Colonic mucosa (tissue), 4 donors: ENCODE results near the gene GPR26. TPM values are rescaled to one million over a fixed set of nuclear protein-coding genes. Genes with fewer than 3 reads are reported as not detected.

Experiments
- DNase-seq: peaks from one replicate; pipeline ENCODE4 v3.0.0-alpha.2; 2020
- H3K27ac ChIP-seq: fragments of 200-600 bp; one replicate; pipeline ENCODE4 v1.8.0; 2021
- H3K27me3 ChIP-seq: fragments of 200-600 bp; one replicate; pipeline ENCODE4 v1.8.0; 2021
- H3K36me3 ChIP-seq: fragments of 200-600 bp; one replicate; pipeline ENCODE4 v1.8.0; 2021
- H3K4me1 ChIP-seq: fragments of 200-600 bp; one replicate; pipeline ENCODE4 v1.8.0; 2021; ENCODE audit warnings: mild to moderate bottlenecking
- H3K4me3 ChIP-seq: fragments of 200-600 bp; one replicate; pipeline ENCODE4 v1.8.0; 2021
- H3K9ac ChIP-seq, 2 donors: one replicate each; pipeline ENCODE4 v1.7.0; 2013; ENCODE audit warnings: control low read depth in 2 of 2, low read depth in 2 of 2, low read length in 2 of 2
- H3K9me3 ChIP-seq: fragments of 200-600 bp; one replicate; pipeline ENCODE4 v1.8.0; 2021
- CTCF ChIP-seq: fragments of 200-600 bp; IDR thresholded peaks from one replicate; pipeline ENCODE4 v1.8.0; 2022; ENCODE audit warnings: antibody characterized with exemption, mild to moderate bottlenecking
- intact Hi-C: fragments of 100-400 bp; cut with DNase I; formaldehyde crosslinking; loops from one replicate; pipeline ENCODE4 v1.14.1; 2022
- total RNA-seq, 2 donors: library from RNA; stranded (reverse); fragmentation: NEBNext Ultra II Directional in 1 of 2; extraction: Animal tissue kit (Norgen Biotek cat#: 25700) in 1 of 2; gene quantifications; one replicate each; pipeline ENCODE4 v1.2.1, GENCODE V29; 2021
- donor health status: healthy.
- donor health status: DM: no; HTN: no; CAD: no.
- donor health status: DM: no; HTN: no; CAD: no.

The GPR26 gene
- total RNA-seq, 2 donors from 2014 or later: not detected

DNA sequence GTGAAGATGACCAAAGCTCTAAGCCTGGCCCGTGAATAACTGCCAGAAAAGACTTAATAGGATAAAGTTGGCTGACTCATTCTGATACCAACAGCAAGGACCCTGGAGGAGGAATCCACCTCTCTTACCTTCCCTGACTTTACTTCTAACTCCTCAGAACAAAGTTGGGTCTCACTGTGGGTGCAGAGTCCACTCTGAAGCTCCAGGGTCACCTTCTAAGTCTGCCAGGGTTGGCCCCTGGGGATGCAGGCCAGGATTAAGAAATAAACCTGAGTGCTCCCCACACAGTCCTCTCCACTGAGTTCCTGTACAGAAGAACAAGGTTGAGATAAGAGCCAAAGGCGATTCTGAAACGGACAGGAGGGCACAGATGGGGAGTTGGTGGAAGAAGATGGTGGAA lies 54.4 kb downstream of the GPR26 start:
- no peak overlapping the region for H3K9ac ChIP-seq
- intact Hi-C loops: no loop called here
- no peaks in the 10 kb centered on the region for H3K4me1 ChIP-seq
- no peaks in the 10 kb centered on the region for H3K9me3 ChIP-seq
- H3K36me3 ChIP-seq: no peaks in the 10 kb centered on the region
- no peak for DNase-seq
- H3K4me3 ChIP-seq: no peak overlapping the region
- no peak overlapping the region for H3K27ac ChIP-seq
- H3K27me3 ChIP-seq: no peaks in the 10 kb centered on the region
- TF ChIP-seq CTCF: no peak

- Histone ChIP-seq H3K36me3 (no peaks in the 10 kb centered on the region), H3K9ac (no peak overlapping the region), H3K27me3 (no peaks in the 10 kb centered on the region), H3K4me3 (no peak overlapping the region), H3K9me3 (no peaks in the 10 kb centered on the region), H3K4me1 (no peaks in the 10 kb centered on the region), H3K27ac (no peak overlapping the region)
- DNase-seq: no peak
- intact Hi-C loops: no loop called here
- no peak for TF ChIP-seq CTCF
Observed at GRCh38 chr10:123721441-123722049, 55.4 kb downstream of the GPR26 start.

- Histone ChIP-seq H3K27ac (no peak overlapping the region), H3K9ac (no peak overlapping the region), H3K27me3 (no peaks in the 10 kb centered on the region), H3K9me3 (no peaks in the 10 kb centered on the region), H3K4me1 (no peaks in the 10 kb centered on the region), H3K36me3 (no peaks in the 10 kb centered on the region), H3K4me3 (no peak overlapping the region)
- DNase-seq: no peak
- TF ChIP-seq CTCF: no peak
- intact Hi-C loops: no loop called here
Observed at GRCh38 chr10:123722351-123722750, 56.2 kb downstream of the GPR26 start.

DNA sequence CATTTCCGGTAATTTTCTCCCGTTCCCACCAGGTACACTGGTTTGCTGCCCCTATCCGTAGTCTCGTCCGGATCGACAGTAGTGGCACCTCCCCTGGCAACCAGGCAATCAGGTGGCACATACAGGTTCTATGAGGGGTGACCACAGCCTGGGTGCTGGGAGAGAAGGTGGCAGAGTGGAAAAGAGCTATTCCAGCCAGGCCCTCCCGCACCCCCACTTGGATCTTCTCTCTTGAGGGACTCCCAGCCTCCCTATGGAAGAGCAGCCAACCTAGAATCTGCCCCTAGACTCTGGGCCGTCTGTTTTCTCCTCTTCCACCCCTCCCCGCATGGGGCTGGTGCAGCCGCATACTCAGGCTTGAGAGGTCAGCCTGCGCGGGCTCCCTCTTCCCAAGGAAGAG lies 58.6 kb downstream of the GPR26 start:
- Histone ChIP-seq H3K4me1 (no peaks in the 10 kb centered on the region), H3K4me3 (no peak overlapping the region), H3K36me3 (no peaks in the 10 kb centered on the region), H3K9ac (no peak overlapping the region), H3K27me3 (no peaks in the 10 kb centered on the region), H3K9me3 (no peaks in the 10 kb centered on the region), H3K27ac (no peak overlapping the region)
- DNase-seq: no peak
- TF ChIP-seq CTCF: no peak
- intact Hi-C loops: no loop called here

DNA sequence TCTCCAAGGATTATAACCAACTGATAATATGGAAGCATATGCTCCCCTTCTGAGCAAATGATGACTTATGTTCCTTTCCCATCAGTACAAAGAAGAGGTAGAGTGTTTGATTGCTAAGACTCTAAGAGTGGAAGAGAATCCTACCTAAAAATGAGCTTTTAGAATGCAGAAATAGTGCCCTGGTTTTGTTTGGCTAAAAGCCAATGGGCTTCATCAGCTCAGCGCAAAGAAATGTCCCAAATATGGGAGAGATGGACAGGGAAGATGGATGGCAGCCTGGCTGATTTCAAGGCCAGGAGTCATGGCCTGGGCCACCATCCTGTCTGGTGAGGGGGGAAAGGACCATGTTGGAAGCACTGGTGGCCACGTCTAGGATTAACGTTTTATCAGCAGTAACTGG lies 60.2 kb downstream of the GPR26 start:
- Histone ChIP-seq H3K9me3 (no peaks in the 10 kb centered on the region), H3K4me3 (no peak overlapping the region), H3K36me3 (no peaks in the 10 kb centered on the region), H3K27ac (no peak overlapping the region), H3K27me3 (no peaks in the 10 kb centered on the region), H3K4me1 (no peaks in the 10 kb centered on the region), H3K9ac (no peak overlapping the region)
- intact Hi-C loops: no loop called here
- TF ChIP-seq CTCF: no peak
- DNase-seq: no peak
